ENCODE data around the gene ADA. TPM values are rescaled to one million over a fixed set of nuclear protein-coding genes. Genes with fewer than 3 reads are reported as not detected.
"Not testable (repeated sequence)": the region's sequence is repeated elsewhere in the genome, so short reads cannot be mapped to it uniquely, and the experiment has no call there.

The ADA gene
- total and polyA plus RNA-seq, 8 donors, result 2.3 to 165 (median 40.3) TPM

DNA sequence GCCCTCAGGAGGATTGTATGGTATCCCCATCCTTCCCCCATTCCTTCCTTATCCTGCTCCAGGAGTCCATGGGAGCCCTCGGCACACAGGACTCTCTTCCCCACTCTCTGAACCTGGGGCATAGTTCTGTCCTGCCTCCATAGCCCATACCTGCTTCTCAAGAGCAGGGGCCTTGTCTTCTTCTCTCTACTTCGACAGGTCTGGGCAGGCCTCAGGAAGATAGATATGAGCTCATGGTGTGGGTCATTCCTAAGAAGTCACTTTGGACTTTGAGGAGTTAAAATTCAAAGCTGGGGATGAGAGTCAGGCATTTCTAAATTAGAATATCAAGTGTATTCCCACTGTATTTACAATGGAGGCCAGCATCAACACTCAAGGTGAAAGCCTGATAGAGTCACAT is 8.4 kb upstream of the ADA start:
- 92 to 97% (median 95%) methylated on average over 2 of the region's 2 CpGs for WGBS, 5 donors
- peaks cover 0 to 6% (median 0%) of the 10 kb centered on the region in 3 donors for H3K27me3 ChIP-seq
- TF ChIP-seq POLR2AphosphoS5 (IDR thresholded peaks at IDR 0.05) (no peak), EP300 (IDR thresholded peaks at IDR 0.05) (no peak), POLR2A (IDR thresholded peaks at IDR 0.05) (no peak)
- TF ChIP-seq, protein P1, sequence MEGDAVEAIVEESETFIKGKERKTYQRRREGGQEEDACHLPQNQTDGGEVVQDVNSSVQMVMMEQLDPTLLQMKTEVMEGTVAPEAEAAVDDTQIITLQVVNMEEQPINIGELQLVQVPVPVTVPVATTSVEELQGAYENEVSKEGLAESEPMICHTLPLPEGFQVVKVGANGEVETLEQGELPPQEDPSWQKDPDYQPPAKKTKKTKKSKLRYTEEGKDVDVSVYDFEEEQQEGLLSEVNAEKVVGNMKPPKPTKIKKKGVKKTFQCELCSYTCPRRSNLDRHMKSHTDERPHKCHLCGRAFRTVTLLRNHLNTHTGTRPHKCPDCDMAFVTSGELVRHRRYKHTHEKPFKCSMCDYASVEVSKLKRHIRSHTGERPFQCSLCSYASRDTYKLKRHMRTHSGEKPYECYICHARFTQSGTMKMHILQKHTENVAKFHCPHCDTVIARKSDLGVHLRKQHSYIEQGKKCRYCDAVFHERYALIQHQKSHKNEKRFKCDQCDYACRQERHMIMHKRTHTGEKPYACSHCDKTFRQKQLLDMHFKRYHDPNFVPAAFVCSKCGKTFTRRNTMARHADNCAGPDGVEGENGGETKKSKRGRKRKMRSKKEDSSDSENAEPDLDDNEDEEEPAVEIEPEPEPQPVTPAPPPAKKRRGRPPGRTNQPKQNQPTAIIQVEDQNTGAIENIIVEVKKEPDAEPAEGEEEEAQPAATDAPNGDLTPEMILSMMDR (IDR thresholded peaks at IDR 0.05), result no peak
- intact Hi-C loops (cut with DNase I; ENCODE audit: low total_unique reads), result no loop called here
- H3K36me3 ChIP-seq, result no peaks in the 10 kb centered on the region
- H3K9me3 ChIP-seq, result no peaks in the 10 kb centered on the region
- H3K4me3 ChIP-seq, result no peak overlapping the region
- no peak for DNase-seq
- no peak overlapping the region for H3K27ac ChIP-seq
- H3K4me1 ChIP-seq, result peaks cover 0 to 7% (median 0%) of the 10 kb centered on the region in 4 donors

DNA sequence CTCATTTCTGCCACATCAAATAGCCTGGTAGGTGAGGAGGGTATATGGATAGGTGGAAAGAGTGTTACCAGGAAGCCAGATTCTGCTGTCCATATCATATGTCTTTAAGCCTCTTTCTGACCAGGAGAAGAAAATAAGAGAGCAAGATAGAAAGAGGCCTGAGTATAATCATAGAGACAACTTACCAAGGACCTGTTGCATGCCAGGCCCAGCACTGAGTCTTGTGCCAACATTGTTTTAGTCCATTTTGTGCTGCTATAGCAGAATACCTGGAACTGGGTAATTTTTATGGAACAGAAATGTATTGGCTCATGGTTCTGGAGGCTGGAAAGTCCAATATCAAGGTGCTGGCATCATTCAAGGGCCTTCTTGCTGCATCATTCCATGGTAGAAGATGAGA is 7.3 kb upstream of the ADA start:
- intact Hi-C loops (cut with DNase I; ENCODE audit: low total_unique reads), result no loop called here
- H3K4me1 ChIP-seq, result peaks cover 0 to 7% (median 0%) of the 10 kb centered on the region in 4 donors

DNA sequence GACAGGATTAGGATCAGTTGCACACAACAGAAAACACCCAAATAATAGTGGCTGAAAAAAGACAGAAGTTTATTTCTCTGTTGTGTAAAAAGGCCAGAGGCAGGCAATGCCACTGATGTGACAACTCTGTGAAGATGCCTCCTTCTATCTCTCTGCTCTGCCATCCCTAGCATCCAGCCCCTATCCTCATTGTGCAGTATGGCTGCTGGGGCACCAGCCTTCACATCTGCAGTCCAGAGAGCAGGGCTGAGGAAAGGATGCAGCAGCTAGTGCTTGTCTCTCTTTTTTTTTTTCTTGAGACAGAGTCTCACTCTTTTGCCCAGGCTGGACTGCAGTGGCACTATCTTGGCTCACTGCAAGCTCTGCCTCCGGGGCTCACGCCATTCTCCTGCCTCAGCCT is 6.4 kb upstream of the ADA start:
- Histone ChIP-seq H3K27me3 (no peaks in the 10 kb centered on the region), H3K9me3 (no peaks in the 10 kb centered on the region), H3K36me3 (no peaks in the 10 kb centered on the region), H3K27ac (no peak overlapping the region), H3K4me1 (peaks cover 0 to 9% (median 5%) of the 10 kb centered on the region in 4 donors), H3K4me3 (no peak overlapping the region)
- 91 to 100% (median 97%) methylated on average over 2 of the region's 2 CpGs for WGBS, 5 donors
- no peak for DNase-seq
- no peak for TF ChIP-seq EP300 (IDR thresholded peaks at IDR 0.05)
- TF ChIP-seq POLR2AphosphoS5 (IDR thresholded peaks at IDR 0.05), result no peak
- intact Hi-C loops (cut with DNase I; ENCODE audit: low total_unique reads), result no loop called here

More for the DNA sequence above, 7.3 kb upstream of the ADA start:
- H3K27ac ChIP-seq, result no peak overlapping the region
- H3K9me3 ChIP-seq, result no peaks in the 10 kb centered on the region
- no peaks in the 10 kb centered on the region for H3K36me3 ChIP-seq
- TF ChIP-seq POLR2AphosphoS5 (IDR thresholded peaks at IDR 0.05) (no peak), POLR2A (IDR thresholded peaks at IDR 0.05) (no peak)
- TF ChIP-seq, protein P1 (IDR thresholded peaks at IDR 0.05), result no peak
- H3K4me3 ChIP-seq, result no peak overlapping the region
- peaks cover 0 to 3% (median 0%) of the 10 kb centered on the region in 3 donors for H3K27me3 ChIP-seq
- DNase-seq, result no peak

DNA sequence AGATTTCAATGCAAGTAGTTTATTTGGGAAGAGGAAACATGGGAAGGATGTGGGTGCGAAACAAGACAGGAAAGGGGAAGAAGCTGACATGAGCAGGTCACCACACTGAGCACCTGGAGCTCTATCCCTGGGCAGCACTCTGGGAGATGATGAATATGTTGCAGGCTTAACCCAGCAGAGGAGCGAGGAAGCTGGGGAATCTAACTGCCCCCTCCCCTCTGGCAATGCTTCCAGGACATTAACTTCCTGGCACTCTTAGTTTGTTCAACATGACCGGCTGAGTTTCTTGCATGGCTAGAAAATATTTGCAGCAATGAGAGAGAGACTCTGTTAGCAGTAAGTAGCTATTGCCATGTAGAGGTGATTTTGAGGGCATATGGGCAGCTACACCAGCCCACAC is 4.9 kb upstream of the ADA start:
- WGBS, 5 donors, result 38 to 49% (median 40%) methylated on average over 3 of the region's 3 CpGs

DNA sequence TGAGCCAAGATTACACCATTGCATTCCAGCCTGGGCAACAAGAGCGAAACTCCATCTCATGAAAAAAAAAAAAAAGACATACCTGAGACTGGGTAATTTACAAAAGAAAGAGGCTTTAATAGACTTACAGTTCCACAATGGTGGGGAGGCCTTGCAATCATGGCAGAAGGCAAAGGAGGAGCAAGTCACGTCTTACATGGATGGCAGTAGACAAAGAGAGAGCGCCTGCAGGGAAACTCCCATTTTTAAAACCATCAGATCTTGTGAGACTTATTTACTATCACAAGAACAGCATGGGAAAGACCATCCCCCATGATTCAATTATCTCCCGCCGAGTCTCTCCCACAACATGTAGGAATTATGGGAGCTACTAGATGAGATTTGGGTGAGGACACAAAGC is 2.7 kb upstream of the ADA start:
- H3K27ac ChIP-seq; H3K27me3 ChIP-seq; H3K9me3 ChIP-seq; H3K4me3 ChIP-seq; H3K36me3 ChIP-seq; DNase-seq; intact Hi-C loops (cut with DNase I; ENCODE audit: low total_unique reads): not testable (repeated sequence)
- peaks cover 10 to 32% (median 28%) of the 10 kb centered on the region in 4 donors for H3K4me1 ChIP-seq
- 95 to 99% (median 98%) methylated on average over 5 of the region's 5 CpGs for whole genome bisulfite sequencing, 5 donors

More for the DNA sequence above, 4.9 kb upstream of the ADA start:
- H3K4me1 ChIP-seq, result peaks cover 0 to 14% (median 9%) of the 10 kb centered on the region in 4 donors
- no peaks in the 10 kb centered on the region for H3K9me3 ChIP-seq
- no peak overlapping the region for H3K27ac ChIP-seq
- H3K36me3 ChIP-seq, result no peaks in the 10 kb centered on the region
- intact Hi-C loops (cut with DNase I; ENCODE audit: low total_unique reads), result no loop called here
- TF ChIP-seq EP300 (IDR thresholded peaks at IDR 0.05), result no peak
- TF ChIP-seq, protein P1 (IDR thresholded peaks at IDR 0.05), result no peak
- H3K27me3 ChIP-seq, result no peaks in the 10 kb centered on the region
- no peak overlapping the region for H3K4me3 ChIP-seq
- DNase-seq, result no peak
